GM21390 (cell line): ENCODE results near the gene C1S.
"Not testable (repeated sequence)": the region's sequence is repeated elsewhere in the genome, so short reads cannot be mapped to it uniquely, and the experiment has no call there.

Experiments used
- ATAC-seq: cut with Tn5 transposase; IDR thresholded peaks from one replicate; pipeline ENCODE4 v1.9.1; 2021; ENCODE audit not compliant: unreplicated experiment

The C1S gene

DNA sequence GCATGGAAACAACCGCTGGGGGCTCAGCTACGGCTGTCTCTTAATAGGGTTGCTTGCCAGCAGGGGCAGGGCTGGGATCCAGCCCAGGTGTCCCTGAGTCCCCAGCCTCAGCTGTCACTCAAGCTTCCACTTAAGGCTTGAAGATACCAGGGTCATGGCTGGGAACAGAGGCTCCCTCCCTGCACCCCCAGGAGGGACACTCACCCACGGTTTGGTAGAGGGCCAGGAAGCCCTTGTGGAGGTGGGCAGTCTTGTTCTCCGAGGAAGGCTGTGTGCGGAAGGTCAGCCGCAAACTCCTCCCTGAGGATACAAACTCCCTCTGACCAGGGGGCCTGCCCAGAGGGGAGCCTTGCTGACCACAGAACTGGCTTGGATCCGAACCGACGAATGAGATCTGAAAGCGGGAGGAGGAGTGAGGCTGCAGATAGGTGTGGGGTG is 41.2 kb downstream of the C1S start:
- no peak for ATAC-seq

DNA sequence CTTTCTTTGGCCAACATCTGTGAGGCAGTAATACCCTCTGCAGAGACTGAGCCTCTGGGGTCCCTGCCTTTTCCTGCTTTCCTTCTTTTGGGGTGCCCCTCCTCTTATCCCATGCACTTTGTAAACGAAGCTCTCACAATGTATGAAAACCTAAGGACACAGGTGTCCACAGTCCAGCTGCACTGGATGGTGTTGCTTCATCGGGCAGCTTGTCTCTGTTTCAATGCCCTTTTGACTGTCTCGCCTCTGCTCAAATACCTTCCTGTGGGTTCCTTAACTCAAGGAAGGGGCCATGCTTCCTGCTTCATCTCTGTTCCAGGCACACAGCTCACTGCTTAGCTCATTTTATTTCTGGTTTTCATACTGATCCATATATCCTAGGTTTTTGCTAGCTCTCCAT is 42.1 kb downstream of the C1S start:
- ATAC-seq: no peak

DNA sequence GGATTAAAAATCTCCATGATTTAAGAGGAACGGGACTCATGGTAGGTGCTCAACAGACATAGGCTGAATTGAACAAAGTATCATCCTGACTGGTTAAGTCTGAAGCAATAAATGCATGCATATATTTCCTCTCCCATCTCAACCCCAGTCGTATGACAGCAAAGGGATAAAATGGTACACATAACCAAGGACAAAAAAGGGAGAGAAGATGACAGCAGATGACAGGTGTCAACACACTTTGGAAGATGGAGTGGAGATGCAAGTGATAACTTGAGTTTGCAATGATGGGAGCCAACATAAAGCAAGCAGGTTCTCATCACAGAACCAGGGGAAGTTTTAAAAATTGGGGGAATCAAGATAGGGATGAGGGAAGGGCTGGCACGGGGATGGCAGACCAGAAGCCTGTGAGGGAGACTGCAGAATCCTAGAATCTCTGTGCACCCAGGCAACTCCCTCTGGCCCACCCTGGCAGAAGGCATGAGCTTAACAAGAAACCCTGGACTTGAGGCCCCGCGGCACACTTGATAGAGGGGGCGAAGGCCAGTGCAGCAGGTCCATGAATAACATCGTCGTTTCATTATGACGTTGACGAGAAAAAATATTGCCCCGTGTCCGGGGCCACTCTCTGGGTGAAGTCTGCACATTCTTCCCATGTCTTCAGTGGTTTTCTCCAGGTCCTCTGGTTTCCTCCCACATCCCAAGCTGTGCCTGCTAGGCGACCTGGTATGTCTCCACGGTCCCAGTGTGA is 43.5 kb downstream of the C1S start:
- ATAC-seq: no peak

DNA sequence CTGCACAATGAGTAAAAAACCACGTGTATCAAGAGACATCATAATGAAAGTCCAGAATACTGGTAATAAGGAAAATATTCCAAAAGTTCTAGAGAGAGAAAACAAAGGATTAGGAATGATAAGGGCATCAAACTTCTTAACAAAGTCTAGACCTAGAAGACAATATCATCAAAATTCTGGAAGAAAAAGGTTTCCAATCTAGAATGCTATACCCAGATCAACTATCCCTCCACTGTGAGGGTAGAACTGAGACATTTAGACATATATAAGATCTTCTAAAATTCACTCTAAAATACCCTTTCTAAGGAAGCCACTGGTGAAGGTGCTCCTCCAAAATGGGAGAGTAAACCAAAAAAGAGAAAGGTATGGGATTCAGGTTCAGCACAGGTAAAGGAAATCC is 45.6 kb downstream of the C1S start:
- ATAC-seq: no peak

DNA sequence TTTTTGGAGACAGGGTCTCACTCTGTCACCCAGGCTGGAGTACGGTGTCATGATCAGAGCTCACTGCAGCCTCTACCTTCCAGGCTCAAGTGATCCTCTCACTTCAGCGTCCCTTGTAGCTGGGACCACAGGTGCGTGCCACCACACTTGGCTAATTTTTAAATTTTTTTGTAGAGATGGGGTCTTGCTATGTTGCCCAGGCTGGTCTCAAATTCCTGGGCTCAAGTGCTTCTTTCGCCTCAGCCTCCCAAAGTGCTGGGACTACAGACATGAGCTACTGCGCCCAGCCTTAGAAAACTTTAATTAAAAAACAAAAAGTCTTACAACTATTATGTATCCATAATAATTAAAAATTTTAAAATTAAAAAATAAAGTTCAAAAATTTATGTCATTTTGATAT is 46.7 kb downstream of the C1S start:
- not testable (repeated sequence) for ATAC-seq

DNA sequence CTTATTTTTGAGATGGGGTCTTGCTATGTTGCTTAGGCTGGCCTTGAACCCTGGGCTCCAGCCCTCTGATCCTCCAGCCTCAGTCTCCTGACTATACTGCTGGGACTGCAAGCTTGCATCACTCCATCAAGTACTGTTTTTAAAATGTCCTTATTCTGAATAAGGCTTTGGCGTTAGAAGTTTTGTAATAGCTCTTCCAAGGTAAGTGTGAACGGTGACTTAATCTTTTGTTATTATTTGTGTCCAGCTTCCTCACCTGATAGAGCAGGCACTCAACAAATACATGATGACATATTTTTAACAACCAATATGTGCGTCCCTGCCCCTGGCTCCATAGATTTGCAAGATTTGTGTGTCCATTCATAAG is 47.1 kb downstream of the C1S start:
- ATAC-seq: no peak

DNA sequence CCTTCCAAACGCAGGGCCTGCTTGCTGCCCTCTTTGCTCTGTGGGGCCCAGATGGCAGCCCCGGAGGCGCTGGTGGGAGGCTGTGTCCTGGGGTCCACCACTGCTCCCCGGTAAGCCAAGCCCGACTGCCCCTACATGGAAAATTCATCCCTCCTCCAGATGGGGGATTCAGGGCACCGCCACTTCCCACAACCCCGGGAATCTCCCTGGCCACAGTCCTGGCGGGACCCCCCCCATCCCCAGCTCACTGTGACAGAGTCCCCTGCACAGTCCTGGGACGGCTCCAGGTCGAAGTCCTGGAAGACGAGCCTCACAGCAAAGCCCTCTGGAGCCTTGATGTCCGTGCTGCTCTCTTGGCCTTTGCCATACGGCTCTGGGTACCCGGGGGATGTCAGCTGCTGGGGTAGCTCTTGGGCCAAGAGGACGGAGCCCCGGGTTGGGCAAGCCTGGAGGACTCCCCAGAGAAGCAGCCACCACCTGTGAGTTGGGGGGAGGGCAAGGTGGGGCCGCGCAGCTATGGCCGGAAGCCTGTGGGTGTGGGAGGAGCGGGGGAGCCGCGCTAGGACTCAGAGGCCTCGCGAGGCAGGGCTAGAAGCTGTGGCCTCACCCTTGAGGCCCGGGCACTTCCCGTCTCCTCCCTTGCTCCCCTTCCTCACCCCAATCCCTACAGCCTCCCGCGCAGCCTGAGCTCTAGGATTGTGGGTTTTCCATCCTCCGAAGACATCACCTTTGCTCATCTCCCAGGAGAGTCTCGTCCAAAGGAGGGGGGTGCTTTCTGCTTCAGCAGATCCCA is 47.7 kb downstream of the C1S start:
- peak; percentile 92 for ATAC-seq

DNA sequence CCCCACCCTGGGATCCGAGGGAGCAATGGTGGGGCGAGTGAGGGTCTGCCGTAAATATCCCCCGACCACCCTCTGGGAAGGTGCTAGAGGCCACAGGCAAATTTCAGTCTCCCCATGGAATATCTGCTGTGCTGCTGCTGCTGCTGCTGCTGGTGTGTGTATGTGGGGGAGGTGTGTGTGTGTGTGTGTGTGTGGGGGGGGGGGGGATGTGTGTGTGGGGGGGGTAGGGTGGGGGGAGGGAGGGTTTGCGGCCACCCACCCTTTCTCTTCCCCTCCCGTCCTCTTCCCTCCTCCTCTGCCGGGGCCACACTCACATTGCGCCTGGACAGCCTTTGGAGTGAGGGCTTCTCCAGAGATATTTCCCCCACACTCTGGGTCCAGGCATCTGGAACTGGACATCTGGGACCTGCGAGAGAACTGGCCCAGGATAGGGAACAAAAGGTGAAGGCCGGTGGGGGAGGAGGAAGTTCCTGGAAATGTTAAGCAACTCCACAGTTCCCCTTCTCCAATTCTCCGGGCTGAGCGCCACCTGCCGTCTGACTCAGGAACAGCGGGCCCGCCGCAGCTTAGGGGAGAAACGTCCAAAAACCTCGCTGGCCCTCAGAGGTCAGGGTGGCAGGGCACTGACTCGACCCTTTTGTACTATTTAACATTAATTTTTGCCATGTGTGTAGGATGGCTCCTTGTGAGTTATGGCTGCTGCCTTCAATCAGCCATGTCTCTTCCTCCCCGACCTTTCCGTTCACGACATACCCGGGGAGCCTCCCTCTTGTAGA is 48.5 kb downstream of the C1S start, which contains the start of gene C1RL:
TSS of gene C1RL (minus strand) at position 419 of the 776 bp plus-strand sequence. CDS start at position 385, 34 bp downstream.
- ATAC-seq: peak; percentile 34

DNA sequence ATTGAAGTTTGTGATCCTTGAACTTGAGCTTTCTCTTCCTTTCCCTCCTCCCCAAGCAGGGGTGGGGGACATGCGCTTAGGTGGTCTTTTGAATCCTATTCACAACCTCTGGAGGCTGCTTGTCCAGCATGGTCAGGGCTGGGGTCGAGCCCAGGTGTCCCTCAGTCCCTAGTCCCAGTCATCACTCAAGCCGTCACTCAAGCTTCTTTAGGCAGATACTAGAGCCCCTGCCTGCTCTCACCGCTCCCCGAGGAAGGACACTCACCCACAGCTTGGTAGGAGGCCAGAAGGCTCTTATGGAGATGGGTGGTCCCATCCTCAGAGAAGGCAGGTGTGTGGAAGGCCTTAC is 49.0 kb downstream of the C1S start:
- ATAC-seq: no peak

DNA sequence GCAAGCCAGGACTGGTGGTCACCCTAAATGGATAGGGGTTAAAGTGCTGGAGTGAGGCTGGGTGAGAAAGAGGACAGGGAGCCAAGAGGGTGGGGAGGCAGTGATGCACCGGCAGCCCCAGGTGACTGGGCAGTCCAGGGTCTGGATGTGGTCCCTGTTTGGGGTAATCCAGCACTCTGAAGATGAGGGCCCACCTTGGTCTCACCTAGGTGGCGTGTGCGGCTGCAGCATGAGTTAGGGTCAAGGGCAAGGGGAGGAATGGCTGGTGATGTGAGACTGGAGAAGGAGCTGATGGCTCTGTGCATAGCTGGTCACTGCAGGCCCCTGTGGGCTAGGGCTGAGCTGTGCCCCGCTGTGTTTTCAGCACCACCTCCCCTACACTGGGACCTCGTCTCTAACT is 50.1 kb downstream of the C1S start:
- no peak for ATAC-seq

DNA sequence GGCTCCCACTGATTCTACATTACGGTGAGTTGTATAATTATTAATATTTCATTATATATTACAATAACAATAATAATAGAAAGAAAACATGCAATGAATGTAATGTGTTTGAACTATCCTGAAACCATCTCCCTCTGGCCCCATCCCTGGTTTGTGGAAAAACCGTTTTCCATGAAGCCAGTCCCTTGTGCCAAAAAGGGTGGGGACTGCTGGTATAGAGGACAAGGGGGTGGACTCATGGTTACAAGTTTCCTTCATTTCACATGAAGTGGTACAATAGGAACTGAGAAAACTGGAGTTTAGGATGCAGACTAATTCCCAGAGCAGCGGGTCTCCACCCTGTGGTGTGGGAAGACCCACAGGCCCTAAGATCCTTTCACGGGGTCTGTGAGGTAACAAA is 51.5 kb downstream of the C1S start:
- ATAC-seq: no peak

DNA sequence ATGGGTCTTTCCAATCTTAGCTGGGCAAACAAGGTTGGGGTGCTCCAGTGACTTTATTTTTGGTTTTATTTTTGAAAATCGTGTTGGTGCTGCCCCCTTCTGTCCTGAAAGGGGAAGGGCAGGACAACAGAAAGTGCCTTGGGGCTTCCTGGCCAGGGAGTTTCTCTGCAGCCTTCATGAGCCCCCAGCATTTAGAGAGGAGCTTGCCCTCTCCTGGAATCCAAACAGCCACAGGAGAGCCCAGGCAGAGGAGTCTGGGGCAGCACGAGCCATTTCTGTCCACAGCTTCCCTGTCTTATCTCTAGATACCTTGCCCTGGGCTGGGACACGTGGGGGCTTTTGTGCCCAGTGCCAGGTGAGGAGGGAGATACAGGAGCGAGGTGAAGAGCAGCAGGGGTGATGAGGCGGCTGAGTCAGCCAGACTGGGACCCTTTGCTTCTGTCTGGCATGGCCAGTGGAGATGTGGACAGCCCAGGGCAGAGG is 52.9 kb downstream of the C1S start:
- no peak for ATAC-seq

DNA sequence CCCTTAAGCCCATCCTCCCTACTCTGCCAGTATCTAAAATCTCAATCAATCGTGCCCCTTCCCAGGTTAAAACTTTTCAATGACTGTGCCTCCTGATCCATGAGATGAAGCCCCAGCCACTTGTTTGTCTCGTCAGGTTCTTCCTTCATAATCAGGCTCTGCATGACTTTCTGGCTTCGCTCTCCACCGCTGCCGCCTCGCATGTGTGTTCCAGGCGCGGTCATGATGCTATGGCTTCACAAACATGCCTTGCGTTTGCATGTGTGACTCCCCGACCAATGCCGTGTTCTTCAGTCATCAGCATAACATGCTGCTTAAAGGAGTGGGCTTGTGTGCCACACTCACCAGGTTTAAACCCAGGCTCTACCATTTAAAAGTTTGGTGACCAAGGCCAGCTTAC is 53.5 kb downstream of the C1S start:
- ATAC-seq: no peak

DNA sequence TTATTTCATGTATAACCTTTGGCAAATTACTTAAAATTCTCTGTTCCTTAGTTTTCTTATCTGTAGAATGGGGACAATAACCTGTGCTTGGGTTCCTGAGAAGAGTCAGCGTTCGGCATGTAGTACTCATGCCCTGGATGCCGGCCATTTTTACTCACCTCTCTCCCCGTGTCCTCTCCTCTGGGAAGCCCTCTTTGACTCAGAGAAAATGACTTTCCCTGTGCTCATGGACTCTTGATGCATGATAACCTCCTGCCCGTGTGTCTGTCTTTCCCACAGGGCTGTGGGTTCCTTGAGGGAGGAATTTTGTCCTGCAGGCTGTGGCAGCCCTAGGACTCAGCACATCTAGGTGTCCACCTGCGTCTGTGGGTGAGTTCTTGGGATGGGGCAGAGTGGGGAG is 54.3 kb downstream of the C1S start:
- ATAC-seq: no peak

DNA sequence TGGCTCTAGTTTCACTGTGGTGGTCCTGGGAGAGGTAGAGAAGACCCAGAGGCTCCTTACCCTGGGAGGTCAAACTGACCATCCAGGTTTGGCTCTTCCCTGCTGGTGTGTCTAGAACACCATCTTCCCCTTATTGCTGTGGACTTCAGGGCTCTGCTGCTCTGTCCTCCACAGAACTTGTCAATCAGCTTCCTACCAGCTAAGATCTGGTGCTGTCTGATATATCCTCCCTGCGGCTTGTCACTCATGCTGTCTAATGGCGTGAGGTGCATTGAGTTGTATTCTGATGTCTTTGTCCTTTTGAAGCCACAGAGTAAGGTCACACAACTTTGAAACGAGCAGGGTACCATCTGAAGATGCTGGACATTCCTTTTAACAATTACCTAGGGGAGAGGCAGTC is 55.7 kb downstream of the C1S start:
- ATAC-seq: no peak

DNA sequence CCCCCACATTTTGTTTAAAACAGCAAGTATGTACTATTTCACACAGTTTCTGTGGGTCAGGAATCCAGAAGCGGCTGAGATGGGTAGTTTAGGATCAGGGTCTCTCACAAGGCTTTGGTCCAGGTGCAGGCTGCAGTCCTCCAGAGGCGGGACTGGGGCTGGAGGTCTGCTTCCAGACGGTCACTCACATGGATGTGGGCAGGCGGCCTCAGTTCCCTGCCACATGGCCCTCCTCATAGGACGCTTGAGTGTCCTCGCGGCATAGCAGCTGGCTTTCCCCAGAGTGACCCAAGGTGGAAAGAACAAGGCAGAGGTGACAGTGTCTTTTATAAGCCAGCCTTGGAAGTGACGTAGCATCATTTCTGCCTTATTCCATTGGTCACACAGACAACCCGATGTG is 56.4 kb downstream of the C1S start:
- ATAC-seq: no peak

DNA sequence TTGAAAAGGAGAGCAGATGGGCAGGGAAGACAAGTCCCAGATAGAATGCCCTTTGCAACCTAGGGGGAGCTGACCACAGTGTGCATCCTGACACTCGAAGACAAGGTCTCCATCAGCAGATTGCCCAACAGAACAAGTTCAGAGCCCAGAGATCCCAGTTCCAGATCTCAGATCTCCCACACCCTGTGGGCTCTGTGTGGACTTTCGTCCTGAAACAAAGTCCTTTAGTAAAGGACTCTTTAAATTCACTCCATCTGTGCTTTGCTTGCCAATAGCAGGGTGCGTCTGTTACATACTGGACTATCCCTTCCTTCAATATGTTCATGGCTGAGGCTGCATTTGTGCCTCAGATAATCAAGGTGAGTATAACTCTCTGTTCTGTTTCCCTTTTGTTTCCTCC is 57.2 kb downstream of the C1S start:
- no peak for ATAC-seq

DNA sequence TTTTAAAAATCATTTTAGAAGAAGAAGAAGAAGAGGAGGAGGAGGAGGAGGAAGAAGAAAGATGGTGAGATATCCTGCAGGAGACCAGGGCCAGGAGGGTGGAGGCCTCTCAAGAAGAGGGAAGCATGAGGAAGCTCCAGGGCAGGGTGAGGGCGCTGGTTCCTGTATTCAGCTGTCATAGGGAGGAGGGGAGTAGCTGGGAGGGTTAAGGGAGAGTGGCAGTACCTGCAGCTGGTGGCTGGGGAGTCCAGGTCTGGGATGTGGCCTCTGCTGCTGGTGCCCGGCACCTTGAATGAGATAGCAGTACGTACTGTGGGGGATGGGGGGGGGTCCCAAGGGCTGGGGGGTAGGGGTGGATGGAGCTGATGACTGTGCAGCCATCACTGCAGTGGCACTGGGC is 58.4 kb downstream of the C1S start:
- no peak for ATAC-seq

DNA sequence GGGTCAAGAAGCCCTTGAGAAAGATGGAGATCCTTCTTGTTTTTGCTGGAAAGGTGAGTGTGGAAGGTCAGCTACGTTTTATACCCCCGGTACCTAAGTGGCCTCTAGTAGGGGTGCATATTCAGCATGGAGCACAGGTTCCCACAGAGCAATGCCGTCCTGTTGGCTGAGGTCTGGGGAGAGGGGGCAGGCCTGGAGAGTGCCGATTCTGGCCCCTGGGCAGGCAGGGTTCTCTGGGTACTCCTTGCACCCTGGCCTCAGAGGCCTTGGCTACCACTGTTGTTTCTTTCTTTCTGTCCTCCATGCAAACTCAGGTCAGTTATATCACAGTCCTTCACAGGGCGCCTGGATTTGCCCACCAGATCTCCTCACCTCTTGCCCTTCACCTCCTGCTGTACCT is 59.6 kb downstream of the C1S start:
- ATAC-seq: no peak
